ENCODE data around the gene REN. TPM values are rescaled to one million over a fixed set of nuclear protein-coding genes. Genes with fewer than 3 reads are reported as not detected.

REN gene
- total and polyA plus RNA-seq, 4 experiments from 2014 or later = not detected

- Histone ChIP-seq H3K27me3 (ENCODE audit: insufficient read depth, low read length) (no peaks in the 10 kb centered on the region), H3K36me3 (ENCODE audit: insufficient read depth, low read length) (no peaks in the 10 kb centered on the region), H3K9me3 (ENCODE audit: control insufficient read depth in 1 of 2, low read length in 2 of 2) (no peaks in the 10 kb centered on the region), H3K4me3 (ENCODE audit: low read length in 2 of 2) (no peak overlapping the region), H3K27ac (ENCODE audit: low read depth, low read length) (no peak overlapping the region), H3K4me1 (ENCODE audit: insufficient read depth, low read length) (peaks cover 8% of the 10 kb centered on the region)
- intact Hi-C loops (cut with micrococcal nuclease) = no loop called here
- DNase-seq = no peak
- H3K9me3 Mint-ChIP-seq = no peaks in the 10 kb centered on the region
- peaks cover 0 to 2% of the 10 kb centered on the region in 2 donors for H3K27me3 Mint-ChIP-seq
- peaks cover 0 to 18% (median 3%) of the 10 kb centered on the region in 4 donors for H3K4me1 Mint-ChIP-seq
- no peaks in the 10 kb centered on the region for H3K36me3 Mint-ChIP-seq
- POLR2A ChIA-PET (ENCODE audit: partially characterized antibody) = no interaction called here
- H3K4me3 Mint-ChIP-seq = peak overlapping the region in 2 of 8 donors; percentile 10 to 48
- peak overlapping the region in 1 of 7 donors; percentile 51 for H3K27ac Mint-ChIP-seq
- CTCF ChIA-PET (ENCODE audit: partially characterized antibody) = interaction anchor here (0.9 to 1.3 kb wide), 2 partner anchors 9 to 244 kb away, joined by 3 to 4 read pairs; no protein-coding TSS in a partner anchor
Measured at GRCh38 chr1:204153667-204154066, 12.5 kb downstream of the REN start.

DNA sequence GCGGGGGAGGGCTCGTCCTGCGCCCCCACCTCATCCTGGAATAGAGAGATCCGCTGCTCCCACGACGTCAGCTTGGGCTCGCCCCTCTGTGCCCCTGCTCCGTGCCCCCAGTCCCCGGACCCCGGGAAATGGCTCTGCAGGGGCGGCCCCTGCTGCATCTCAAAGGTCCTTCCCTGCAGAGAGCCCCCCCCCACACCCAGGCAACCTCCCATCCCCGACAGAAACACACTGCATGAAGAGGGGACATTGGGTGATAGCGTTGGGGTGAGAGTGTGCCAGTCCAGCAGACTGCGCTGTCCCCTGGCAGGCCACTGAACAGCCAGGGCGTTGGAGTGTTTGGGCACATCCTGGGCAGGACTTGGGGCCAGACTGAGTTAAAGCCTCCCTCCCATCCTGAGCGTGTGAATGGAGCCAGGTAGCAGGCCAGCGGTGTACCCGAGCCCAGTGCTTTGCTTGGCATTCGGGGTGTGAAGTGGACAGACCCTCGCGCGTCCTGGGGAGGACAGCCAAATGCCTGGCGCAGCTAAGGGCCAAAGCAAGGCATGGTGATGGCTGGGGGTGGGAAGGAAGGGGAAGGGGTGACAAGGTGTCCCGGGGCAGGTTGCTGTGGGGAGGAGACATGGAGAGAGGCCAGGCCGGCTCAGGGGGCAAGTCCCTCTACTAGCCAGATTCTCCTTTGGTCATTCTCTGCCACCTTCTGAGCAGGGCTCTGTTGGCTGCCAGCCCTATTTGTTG is 13.7 kb downstream of the REN start:
- Histone ChIP-seq H3K27ac (ENCODE audit: low read depth, low read length) (no peak overlapping the region), H3K9me3 (ENCODE audit: control insufficient read depth in 1 of 2, low read length in 2 of 2) (no peaks in the 10 kb centered on the region), H3K36me3 (ENCODE audit: insufficient read depth, low read length) (no peaks in the 10 kb centered on the region), H3K27me3 (ENCODE audit: insufficient read depth, low read length) (no peaks in the 10 kb centered on the region), H3K4me3 (ENCODE audit: low read length in 2 of 2) (peak overlapping the region in 1 of 2 donors; percentile 49), H3K4me1 (ENCODE audit: insufficient read depth, low read length) (peaks cover 8% of the 10 kb centered on the region)
- H3K36me3 Mint-ChIP-seq = no peaks in the 10 kb centered on the region
- H3K9me3 Mint-ChIP-seq = no peaks in the 10 kb centered on the region
- ChIA-PET CTCF (ENCODE audit: partially characterized antibody) (interaction anchor here (1.3 to 2.0 kb wide), 3 partner anchors 10 to 246 kb away, joined by 3 to 9 read pairs (median 6); no protein-coding TSS in a partner anchor), POLR2A (ENCODE audit: partially characterized antibody) (interaction anchor here (0.9 to 1.2 kb wide), 2 partner anchors 223 to 387 kb away, joined by 4 read pairs; partner anchors contain the start of gene LAX1)
- intact Hi-C loops (cut with micrococcal nuclease) = no loop called here
- H3K4me1 Mint-ChIP-seq = peaks cover 0 to 27% (median 3%) of the 10 kb centered on the region in 4 donors
- peak overlapping the region; percentile 67 to 85 (median 76) for H3K4me3 Mint-ChIP-seq
- peak overlapping the region in 6 of 7 donors; percentile 35 to 80 (median 64) for H3K27ac Mint-ChIP-seq
- peaks cover 0 to 2% of the 10 kb centered on the region in 2 donors for H3K27me3 Mint-ChIP-seq
- DNase-seq = no peak

GRCh38 chr1:204151552-204152309 is 14.4 kb downstream of the REN start, which contains the start of gene ETNK2:
TSS of gene ETNK2 (minus strand) at chr1:204152044. CDS start at chr1:204151852, 192 bp downstream.
- Histone ChIP-seq H3K27me3 (ENCODE audit: insufficient read depth, low read length) (no peaks in the 10 kb centered on the region), H3K9me3 (ENCODE audit: control insufficient read depth in 1 of 2, low read length in 2 of 2) (no peaks in the 10 kb centered on the region), H3K4me3 (ENCODE audit: low read length in 2 of 2) (peak within 1 kb of the TSS in 1 of 2 donors; percentile 59), H3K4me1 (ENCODE audit: insufficient read depth, low read length) (peaks cover 8% of the 10 kb centered on the region), H3K27ac (ENCODE audit: low read depth, low read length) (peak within 1 kb of the TSS; percentile 54), H3K36me3 (ENCODE audit: insufficient read depth, low read length) (no peaks in the 10 kb centered on the region)
- peak; percentile 60 to 77 (median 64) for DNase-seq
- peaks cover 0 to under 1% of the 10 kb centered on the region in 2 donors for H3K27me3 Mint-ChIP-seq
- no peaks in the 10 kb centered on the region for H3K36me3 Mint-ChIP-seq
- CTCF ChIA-PET (ENCODE audit: partially characterized antibody) = interaction anchor here (2.0 kb wide), 2 partner anchors 11 to 13 kb away, joined by 6 to 9 read pairs; no protein-coding TSS in a partner anchor
- H3K27ac Mint-ChIP-seq = peak within 1 kb of the TSS in 6 of 7 donors; percentile 48 to 92 (median 74)
- no peaks in the 10 kb centered on the region for H3K9me3 Mint-ChIP-seq
- intact Hi-C loops (cut with micrococcal nuclease) = no loop called here
- POLR2A ChIA-PET (ENCODE audit: partially characterized antibody) = interaction anchor here (0.9 to 1.2 kb wide), 3 partner anchors 224 to 387 kb away, joined by 3 to 4 read pairs (median 4); partner anchors contain the start of gene LAX1
- H3K4me3 Mint-ChIP-seq = peak within 1 kb of the TSS; percentile 73 to 85 (median 77)
- H3K4me1 Mint-ChIP-seq = peaks cover 0 to 28% (median 3%) of the 10 kb centered on the region in 4 donors

- Mint-ChIP-seq H3K4me1 (peaks cover 0 to 31% (median 3%) of the 10 kb centered on the region in 4 donors), H3K9me3 (no peaks in the 10 kb centered on the region), H3K27me3 (no peaks in the 10 kb centered on the region), H3K27ac (peak overlapping the region in 6 of 7 donors; percentile 31 to 92 (median 52)), H3K36me3 (no peaks in the 10 kb centered on the region), H3K4me3 (peak overlapping the region; percentile 61 to 83 (median 75))
- Histone ChIP-seq H3K27me3 (ENCODE audit: insufficient read depth, low read length) (no peaks in the 10 kb centered on the region), H3K36me3 (ENCODE audit: insufficient read depth, low read length) (no peaks in the 10 kb centered on the region), H3K4me3 (ENCODE audit: low read length in 2 of 2) (peak overlapping the region in 1 of 2 donors; percentile 59), H3K9me3 (ENCODE audit: control insufficient read depth in 1 of 2, low read length in 2 of 2) (no peaks in the 10 kb centered on the region), H3K27ac (ENCODE audit: low read depth, low read length) (peak overlapping the region; percentile 54), H3K4me1 (ENCODE audit: insufficient read depth, low read length) (peaks cover 8% of the 10 kb centered on the region)
- ChIA-PET POLR2A (ENCODE audit: partially characterized antibody) (interaction anchor here (1.2 kb wide), 2 partner anchors 290 to 386 kb away, joined by 3 to 4 read pairs; partner anchors contain the start of gene LAX1), CTCF (ENCODE audit: partially characterized antibody) (interaction anchor here (1.2 to 2.0 kb wide), 3 partner anchors 12 to 213 kb away, joined by 5 to 9 read pairs (median 6); no protein-coding TSS in a partner anchor)
- DNase-seq = peak in 1 of 5 donors; percentile 14
- intact Hi-C loops (cut with micrococcal nuclease) = no loop called here
Measured at GRCh38 chr1:204150702-204151551, 15.2 kb downstream of the REN start.

DNA sequence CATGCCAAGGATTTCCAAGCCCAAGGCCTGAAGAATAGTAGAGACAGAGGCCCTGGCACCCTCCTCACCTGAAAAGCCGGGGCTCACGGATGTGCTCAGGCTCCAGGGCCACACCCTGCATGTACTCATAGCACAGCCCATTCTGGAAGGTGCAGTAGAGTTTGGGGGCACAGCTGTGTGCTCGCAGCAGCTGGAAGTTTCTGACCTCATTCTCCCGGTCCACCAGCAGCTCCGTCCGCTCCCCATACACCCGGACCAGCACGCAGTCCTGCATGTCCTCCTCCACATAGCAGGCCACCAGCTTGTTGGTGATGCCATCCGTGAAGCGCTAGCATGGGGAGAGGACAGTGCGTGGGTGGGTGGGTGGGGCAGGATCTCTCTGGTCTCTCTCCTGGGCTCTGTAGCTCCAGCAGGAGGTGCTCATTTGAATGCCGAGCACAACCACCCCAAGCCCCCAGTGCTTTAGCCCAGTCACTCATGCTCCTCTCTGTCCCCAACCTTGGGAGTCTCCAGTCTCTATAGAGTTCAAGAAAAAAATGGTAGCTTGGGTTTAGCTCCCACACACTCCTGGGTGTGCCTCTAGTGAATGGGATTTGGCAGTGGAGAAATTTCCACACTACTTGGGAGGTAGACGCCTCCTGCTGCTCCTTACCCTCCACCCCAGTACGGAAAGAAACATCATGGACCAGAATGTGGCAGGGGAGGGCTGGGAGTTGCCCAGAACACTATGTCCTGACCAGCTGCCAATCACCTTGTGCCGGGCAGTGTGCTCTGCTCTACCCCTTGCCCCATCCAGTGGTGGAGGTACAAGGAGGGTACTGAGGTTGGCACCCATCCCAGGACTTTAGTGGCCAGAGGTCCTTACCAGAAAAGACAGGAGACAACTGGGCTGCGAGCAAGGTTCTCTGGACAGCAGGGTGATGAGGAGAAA is 16.2 kb downstream of the REN start:
- no peak for DNase-seq
- H3K27ac Mint-ChIP-seq = peak overlapping the region in 6 of 7 donors; percentile 48 to 92 (median 64)
- CTCF ChIA-PET (ENCODE audit: partially characterized antibody) = interaction anchor here (1.2 to 2.0 kb wide), 2 partner anchors 15 to 214 kb away, joined by 5 to 6 read pairs; no protein-coding TSS in a partner anchor

More for the DNA sequence above, 16.2 kb downstream of the REN start:
- peak overlapping the region in 7 of 8 donors; percentile 21 to 83 (median 73) for H3K4me3 Mint-ChIP-seq
- no peaks in the 10 kb centered on the region for H3K27me3 Mint-ChIP-seq
- H3K36me3 Mint-ChIP-seq = no peaks in the 10 kb centered on the region
- Histone ChIP-seq H3K27me3 (ENCODE audit: insufficient read depth, low read length) (no peaks in the 10 kb centered on the region), H3K4me3 (ENCODE audit: low read length in 2 of 2) (no peak overlapping the region), H3K4me1 (ENCODE audit: insufficient read depth, low read length) (peaks cover 8% of the 10 kb centered on the region), H3K36me3 (ENCODE audit: insufficient read depth, low read length) (no peaks in the 10 kb centered on the region), H3K27ac (ENCODE audit: low read depth, low read length) (no peak overlapping the region), H3K9me3 (ENCODE audit: control insufficient read depth in 1 of 2, low read length in 2 of 2) (no peaks in the 10 kb centered on the region)
- intact Hi-C loops (cut with micrococcal nuclease) = no loop called here
- peaks cover 0 to 31% (median 3%) of the 10 kb centered on the region in 4 donors for H3K4me1 Mint-ChIP-seq
- no peaks in the 10 kb centered on the region for H3K9me3 Mint-ChIP-seq
- POLR2A ChIA-PET (ENCODE audit: partially characterized antibody) = no interaction called here

Data from CD4-positive, alpha-beta memory T cell (primary cell).